Skeletal muscle tissue (tissue), 5 donors: ENCODE results near the gene KCTD2. TPM values are rescaled to one million over a fixed set of nuclear protein-coding genes. Genes with fewer than 3 reads are reported as not detected.
A peak's percentile ranks its signal among the peaks of the same experiment; 100 is the strongest.

Experiments used
- H3K27ac ChIP-seq: one replicate; pipeline ENCODE4 v1.7.0; 2013; ENCODE audit warnings: mild to moderate bottlenecking, low read depth, low read length, inconsistent platforms
- H3K27me3 ChIP-seq, 3 donors: one replicate each; pipeline ENCODE4 v1.7.0; 2013; ENCODE audit warnings: low read length in 3 of 3; ENCODE audit not compliant: control insufficient read depth in 3 of 3, insufficient read depth in 3 of 3
- H3K36me3 ChIP-seq, 3 donors: one replicate each; pipeline ENCODE4 v1.7.0; 2013; ENCODE audit warnings: low read length in 3 of 3; ENCODE audit not compliant: control insufficient read depth in 3 of 3, insufficient read depth in 3 of 3
- H3K4me1 ChIP-seq, 3 donors: one replicate each; pipeline ENCODE4 v1.7.0; 2013; ENCODE audit warnings: low read length in 3 of 3, mild to moderate bottlenecking in 3 of 3; ENCODE audit not compliant: control insufficient read depth in 3 of 3, insufficient read depth in 3 of 3
- H3K4me3 ChIP-seq, 3 donors: one replicate each; pipeline ENCODE4 v1.7.0; 2013; ENCODE audit warnings: low read length in 3 of 3
- H3K9ac ChIP-seq, 3 donors: one replicate each; pipeline ENCODE4 v1.7.0; 2013; ENCODE audit warnings: low read length in 3 of 3, mild to moderate bottlenecking in 3 of 3, moderate library complexity in 2 of 3, low read depth in 1 of 3
- H3K9me3 ChIP-seq, 3 donors: one replicate each; pipeline ENCODE4 v1.7.0; 2013; ENCODE audit warnings: low read length in 3 of 3; ENCODE audit not compliant: control insufficient read depth in 3 of 3
- small RNA-seq: library from RNA; depleted of rRNA; stranded (forward); fragments of <200 nt; gene quantifications from one replicate; pipeline ENCODE3, GENCODE V24; 2014
- total RNA-seq: library from RNA; depleted of rRNA; stranded (reverse); fragments of >200 nt; gene quantifications from one replicate; pipeline ENCODE4 v1.2.3, GENCODE V29; 2014
- donor health status: Osteomylitis.

KCTD2 gene
- total RNA-seq, 1 donor from 2014 or later = 9.4 TPM

DNA sequence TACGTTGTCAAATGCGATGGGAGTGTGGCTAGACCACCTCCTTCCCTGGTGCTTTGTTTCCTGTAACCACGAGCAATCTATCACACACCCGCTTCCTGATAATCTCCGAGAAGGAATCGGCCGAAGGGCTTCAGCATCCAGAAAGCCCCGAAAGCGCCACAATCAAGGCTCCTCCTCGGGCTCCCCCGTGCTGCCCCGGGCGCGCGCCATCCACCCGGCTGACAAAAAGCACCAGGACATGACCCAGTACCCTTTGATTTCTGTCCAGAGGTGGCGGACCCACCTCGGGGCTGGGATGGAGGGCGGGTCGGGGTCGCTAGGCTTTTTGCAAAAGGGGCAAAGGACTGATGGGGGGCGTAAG, 62.0 kb downstream of the KCTD2 start:
- peak overlapping the region; percentile 59 to 84 (median 75) for H3K9ac ChIP-seq

DNA sequence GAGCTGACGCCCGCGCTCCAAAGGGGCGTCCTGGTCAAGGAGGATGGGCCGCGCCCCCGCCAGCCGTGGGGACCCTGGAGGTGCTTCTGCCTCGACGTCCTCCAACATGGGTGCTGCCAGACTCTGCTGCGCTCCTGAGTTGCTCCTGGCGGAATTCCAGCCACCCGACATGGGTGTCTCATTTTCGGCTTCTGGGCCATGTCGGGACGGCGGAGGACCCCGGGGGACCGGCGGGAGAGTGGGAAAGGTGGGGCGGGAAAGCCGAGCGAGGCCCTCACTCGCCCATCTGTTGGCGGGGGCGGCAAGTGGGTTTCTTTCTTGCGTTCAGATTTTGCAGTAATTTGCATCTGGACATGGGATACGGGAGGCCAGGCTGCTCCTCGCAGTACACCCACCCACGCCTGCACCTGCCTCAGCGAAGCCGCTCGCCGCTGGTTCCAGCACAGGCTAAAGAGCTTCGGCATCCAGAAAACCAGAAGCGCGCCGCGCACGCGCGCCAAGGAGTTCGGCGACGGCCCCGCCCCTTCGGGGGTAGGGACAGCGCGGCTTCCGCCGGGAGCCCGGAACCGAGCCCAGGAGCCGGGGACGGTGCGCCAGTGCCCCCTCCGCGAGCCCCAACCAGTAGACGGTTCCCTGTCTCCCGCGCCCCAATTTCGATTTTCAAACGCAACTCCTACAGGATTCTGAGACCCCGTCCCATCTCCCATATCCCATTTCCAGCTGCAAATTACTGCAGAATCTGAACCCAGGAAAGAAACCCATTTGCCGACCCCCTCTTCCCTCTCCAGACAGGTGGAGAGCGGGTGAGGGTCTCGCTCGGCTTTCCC, 62.6 kb downstream of the KCTD2 start, which contains the start of gene ARMC7:
Gene ARMC7 (plus strand): TSS at position 563 of the 827 bp plus-strand sequence. CDS start 320 bp downstream, outside the sequence.
- peaks cover 20 to 25% (median 23%) of the 10 kb centered on the region in 3 donors for H3K4me1 ChIP-seq
- H3K9ac ChIP-seq = peak within 1 kb of the TSS; percentile 75 to 84 (median 81)
- no peak within 1 kb of the TSS for H3K27ac ChIP-seq
- H3K27me3 ChIP-seq = no peaks in the 10 kb centered on the region
- H3K9me3 ChIP-seq = no peaks in the 10 kb centered on the region
- peak within 1 kb of the TSS; percentile 75 to 85 (median 84) for H3K4me3 ChIP-seq
- H3K36me3 ChIP-seq = peaks cover 0 to 6% (median 0%) of the 10 kb centered on the region in 3 donors

More for the DNA sequence above, 62.0 kb downstream of the KCTD2 start:
- Histone ChIP-seq H3K4me3 (peak overlapping the region; percentile 75 to 85 (median 84)), H3K36me3 (peaks cover 0 to 6% (median 1%) of the 10 kb centered on the region in 3 donors), H3K27me3 (no peaks in the 10 kb centered on the region), H3K27ac (no peak overlapping the region), H3K4me1 (peaks cover 16 to 25% (median 17%) of the 10 kb centered on the region in 3 donors), H3K9me3 (no peaks in the 10 kb centered on the region)

DNA sequence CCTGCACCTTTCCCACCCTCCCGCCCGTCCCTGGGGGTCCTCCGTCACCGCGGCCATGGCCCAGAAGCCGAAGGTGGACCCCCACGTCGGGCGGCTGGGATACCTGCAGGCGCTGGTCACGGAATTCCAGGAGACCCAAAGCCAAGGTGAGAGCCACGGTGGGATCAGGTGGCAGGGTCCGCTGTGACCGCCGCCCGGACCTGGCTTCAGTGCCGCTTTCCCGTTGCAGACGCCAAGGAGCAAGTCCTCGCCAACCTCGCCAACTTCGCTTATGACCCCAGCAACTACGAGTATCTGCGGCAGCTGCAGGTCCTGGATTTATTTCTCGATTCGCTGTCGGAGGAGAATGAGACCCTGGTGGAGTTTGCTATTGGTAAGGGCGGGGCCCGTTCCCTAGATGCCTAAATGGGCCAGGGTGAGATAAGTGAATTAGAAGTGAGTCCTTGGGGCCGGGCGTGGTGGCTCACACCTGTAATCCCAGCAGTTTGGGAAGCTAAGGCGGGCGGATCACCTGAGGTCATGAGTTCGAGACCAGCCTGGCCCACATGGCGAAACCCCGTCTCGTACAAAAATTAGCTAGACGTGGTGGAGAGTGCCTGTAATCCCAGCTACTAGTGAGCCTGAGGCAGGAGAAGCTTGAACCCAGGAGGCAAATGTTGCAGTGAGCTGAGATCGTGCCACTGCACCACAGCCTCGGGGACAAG, 63.4 kb downstream of the KCTD2 start:
- H3K36me3 ChIP-seq = peaks cover 0 to 2% (median 0%) of the 10 kb centered on the region in 3 donors
- H3K27me3 ChIP-seq = no peaks in the 10 kb centered on the region
- H3K4me3 ChIP-seq = peak overlapping the region; percentile 75 to 85 (median 84)
- no peaks in the 10 kb centered on the region for H3K9me3 ChIP-seq
- peaks cover 22 to 30% (median 27%) of the 10 kb centered on the region in 3 donors for H3K4me1 ChIP-seq
- no peak overlapping the region for H3K27ac ChIP-seq
- H3K9ac ChIP-seq = peak overlapping the region; percentile 75 to 84 (median 81)

DNA sequence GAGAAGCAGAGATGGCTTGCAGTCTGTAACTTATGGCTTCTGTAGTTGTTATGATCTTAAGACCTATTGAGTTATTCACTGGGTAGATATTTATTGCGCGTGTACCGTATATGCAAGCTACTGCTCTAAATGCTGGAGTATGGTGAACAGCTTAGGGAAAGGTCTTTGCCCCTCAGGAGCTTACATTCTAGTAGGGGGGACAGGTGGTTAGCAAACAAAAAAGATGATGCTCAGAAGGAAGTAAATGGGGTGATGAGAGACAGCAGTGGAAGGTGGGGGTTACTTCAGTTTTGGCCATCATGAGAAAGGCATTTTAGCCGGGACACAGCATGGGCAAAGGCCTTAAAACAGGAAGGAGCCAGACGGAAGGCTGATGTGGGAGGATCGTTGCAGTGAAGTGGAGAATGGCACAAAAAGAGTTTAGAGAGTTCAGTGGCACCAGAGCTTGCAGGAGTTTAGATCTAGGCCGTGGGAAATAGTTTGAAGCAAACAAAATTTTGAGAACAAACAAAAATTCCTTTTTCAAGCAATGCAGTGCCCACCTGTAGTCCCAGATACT, 64.8 kb downstream of the KCTD2 start:
- Histone ChIP-seq H3K4me3 (no peak overlapping the region), H3K27me3 (no peaks in the 10 kb centered on the region), H3K4me1 (peaks cover 25 to 30% (median 27%) of the 10 kb centered on the region in 3 donors)

DNA sequence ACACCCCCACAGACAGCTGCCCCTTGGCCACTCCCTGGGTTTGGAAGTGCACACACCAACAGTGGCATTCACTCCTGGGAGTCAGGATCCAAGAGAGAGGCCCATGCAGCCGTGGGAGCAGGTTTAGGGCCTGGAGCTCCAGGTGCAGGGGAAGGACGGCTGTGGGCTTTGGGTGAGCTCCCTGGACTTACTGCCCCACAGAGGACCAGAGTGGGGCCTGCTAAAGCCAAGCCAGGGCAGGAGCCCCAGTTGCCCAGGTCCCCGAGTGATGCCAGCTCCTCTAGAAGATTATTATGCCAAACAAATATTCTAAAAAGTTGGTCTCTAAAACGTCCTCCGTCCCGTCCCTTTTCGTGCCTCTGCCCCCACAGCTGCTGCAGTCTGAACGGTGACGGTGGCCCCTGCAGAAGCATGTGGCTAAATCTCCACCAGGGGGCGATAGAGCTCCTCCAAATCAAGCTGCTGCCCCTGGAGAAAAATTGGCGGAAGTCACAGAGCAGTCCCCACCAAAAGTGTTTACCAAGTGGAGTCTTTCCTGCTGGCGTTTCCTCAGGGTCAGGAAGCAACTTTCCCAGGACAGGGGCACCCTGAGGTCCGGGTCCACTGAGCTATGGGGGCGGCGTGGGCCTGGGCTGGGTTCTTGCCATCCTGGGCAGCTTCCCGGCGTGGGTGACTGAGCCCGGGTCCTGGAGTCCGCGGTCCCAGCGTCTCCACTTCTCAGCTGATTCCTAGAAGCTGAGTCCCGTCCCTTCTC, 67.0 kb downstream of the KCTD2 start:
- peak overlapping the region; percentile 59 for H3K27ac ChIP-seq
- peak overlapping the region; percentile 58 to 89 (median 84) for H3K9ac ChIP-seq
- no peaks in the 10 kb centered on the region for H3K9me3 ChIP-seq
- H3K27me3 ChIP-seq = no peaks in the 10 kb centered on the region
- peaks cover 3 to 6% (median 3%) of the 10 kb centered on the region in 3 donors for H3K36me3 ChIP-seq
- peaks cover 23 to 29% (median 26%) of the 10 kb centered on the region in 3 donors for H3K4me1 ChIP-seq
- H3K4me3 ChIP-seq = peak overlapping the region; percentile 70 to 83 (median 81)

More for the DNA sequence above, 64.8 kb downstream of the KCTD2 start:
- Histone ChIP-seq H3K9ac (no peak overlapping the region), H3K27ac (no peak overlapping the region), H3K9me3 (no peaks in the 10 kb centered on the region), H3K36me3 (peaks cover 3 to 5% (median 3%) of the 10 kb centered on the region in 3 donors)

DNA sequence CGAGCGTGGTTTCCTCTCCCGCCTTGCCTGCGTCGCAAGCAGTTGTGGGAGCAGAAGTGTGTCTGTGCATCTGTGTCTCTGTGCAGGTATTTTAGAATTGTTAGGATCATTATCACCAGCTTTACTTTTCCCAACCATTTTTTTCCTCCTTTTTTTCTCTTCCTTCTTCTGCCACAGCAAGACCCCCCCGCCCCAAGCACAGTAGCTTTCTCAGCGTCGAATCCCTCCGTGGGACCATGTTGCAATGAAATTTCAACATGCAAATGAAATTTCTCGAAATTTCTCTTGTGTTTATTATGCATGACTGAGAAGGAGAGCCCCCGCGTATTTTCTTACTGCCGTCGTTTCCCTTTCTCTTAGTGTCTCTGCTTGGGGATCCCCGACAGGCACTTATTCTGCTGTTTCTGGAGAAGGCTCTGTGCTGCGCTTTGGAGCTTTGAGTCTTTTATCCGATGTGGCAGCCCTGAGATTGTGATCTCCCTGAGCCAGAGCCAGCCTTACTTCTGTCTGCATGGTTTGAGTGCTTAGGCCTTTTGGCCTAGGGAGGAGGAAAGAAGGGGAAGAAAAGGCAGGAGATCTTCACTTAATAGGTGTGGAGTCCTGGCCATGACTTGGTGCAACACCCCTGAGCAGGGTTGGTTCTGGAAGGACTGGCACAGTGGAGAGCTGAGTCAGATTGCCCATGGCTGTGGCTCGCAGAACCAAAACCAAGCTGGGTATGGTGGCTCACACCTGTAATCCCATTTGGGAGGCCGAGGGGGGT, 67.7 kb downstream of the KCTD2 start:
- H3K27ac ChIP-seq = peak overlapping the region; percentile 59
- peaks cover 17 to 22% (median 20%) of the 10 kb centered on the region in 3 donors for H3K4me1 ChIP-seq
- no peaks in the 10 kb centered on the region for H3K9me3 ChIP-seq
- no peaks in the 10 kb centered on the region for H3K27me3 ChIP-seq
- H3K9ac ChIP-seq = peak overlapping the region; percentile 58 to 89 (median 84)
- peaks cover 3 to 6% (median 3%) of the 10 kb centered on the region in 3 donors for H3K36me3 ChIP-seq
- H3K4me3 ChIP-seq = peak overlapping the region; percentile 70 to 83 (median 81)

Small RNAs within 50 kb of the gene (small RNA-seq; reads per million reads assigned to genes)
- gene AC111186.1 (not detected), gene RF00019 (not detected), gene RN7SL573P (not detected), gene RNU6-362P (not detected)

Other genes starting within 250 kb of the KCTD2 start
- gene GRIN2C, start 187.3 kb upstream of the KCTD2 start, total RNA-seq = 2.1 TPM
- 3.7 TPM for gene FDXR, start 174.2 kb upstream of the KCTD2 start, total RNA-seq
- gene FADS6, start 153.6 kb upstream of the KCTD2 start, total RNA-seq = not detected
- gene USH1G, start 124.0 kb upstream of the KCTD2 start, total RNA-seq = under 0.01 TPM
- not detected for gene OTOP2, start 123.0 kb upstream of the KCTD2 start, total RNA-seq
- gene OTOP3, start 111.3 kb upstream of the KCTD2 start, total RNA-seq = not detected
- gene HID1, start 74.5 kb upstream of the KCTD2 start, total RNA-seq = 3.7 TPM
- gene CDR2L, start 59.6 kb upstream of the KCTD2 start, total RNA-seq = 2.6 TPM
- gene MRPL58, start 34.6 kb upstream of the KCTD2 start, total RNA-seq = 20.9 TPM
- 247 TPM for gene ATP5PD, start 256 bp upstream of the KCTD2 start, total RNA-seq
- gene SLC16A5, start 40.7 kb downstream of the KCTD2 start, total RNA-seq = 4.2 TPM
- 1.0 TPM for gene ARMC7, start 62.7 kb downstream of the KCTD2 start, total RNA-seq
- 32.9 TPM for gene NT5C, start 84.5 kb downstream of the KCTD2 start, total RNA-seq
- gene JPT1, start 107.3 kb downstream of the KCTD2 start, total RNA-seq = 109 TPM
- 62.1 TPM for gene SUMO2, start 135.7 kb downstream of the KCTD2 start, total RNA-seq
- 22.4 TPM for gene NUP85, start 158.5 kb downstream of the KCTD2 start, total RNA-seq
- 4.7 TPM for gene GGA3, start 214.4 kb downstream of the KCTD2 start, total RNA-seq
- gene MRPS7, start 214.7 kb downstream of the KCTD2 start, total RNA-seq = 71.5 TPM
- gene MIF4GD, start 224.0 kb downstream of the KCTD2 start, total RNA-seq = 7.8 TPM
- 1.0 TPM for gene SLC25A19, start 242.2 kb downstream of the KCTD2 start, total RNA-seq